HG02798 (cell line): Measurements from ENCODE around the gene LGR5.
"Not testable (repeated sequence)": the region's sequence is repeated elsewhere in the genome, so short reads cannot be mapped to it uniquely, and the experiment has no call there.

Source experiments
- ATAC-seq: cut with Tn5 transposase; IDR thresholded peaks from one replicate; pipeline ENCODE4 v1.9.1; 2021; ENCODE audit warnings: mild to moderate bottlenecking; ENCODE audit not compliant: unreplicated experiment, poor library complexity

The LGR5 gene

GRCh38 chr12:71541583-71541982, 102.0 kb downstream of the LGR5 start:
- no peak for ATAC-seq

GRCh38 chr12:71546322-71546861, 106.8 kb downstream of the LGR5 start:
- ATAC-seq = peak; percentile 33

GRCh38 chr12:71548893-71549292, 109.3 kb downstream of the LGR5 start:
- no peak for ATAC-seq

- ATAC-seq = no peak
These were observed 111.9 kb downstream of the LGR5 start for GRCh38 chr12:71551529-71551928.

GRCh38 chr12:71552728-71553501, 113.3 kb downstream of the LGR5 start:
- no peak for ATAC-seq

GRCh38 chr12:71555191-71555590, 115.6 kb downstream of the LGR5 start:
- ATAC-seq = no peak

GRCh38 chr12:71555789-71556188, 116.2 kb downstream of the LGR5 start:
- ATAC-seq = not testable (repeated sequence)

- ATAC-seq = no peak
These were observed 116.8 kb downstream of the LGR5 start for GRCh38 chr12:71556448-71556847.

GRCh38 chr12:71556875-71557274, 117.3 kb downstream of the LGR5 start:
- no peak for ATAC-seq

GRCh38 chr12:71558445-71558844, 118.8 kb downstream of the LGR5 start:
- ATAC-seq = no peak

GRCh38 chr12:71562676-71563595, 123.3 kb downstream of the LGR5 start:
- no peak for ATAC-seq

GRCh38 chr12:71565535-71565934, 125.9 kb downstream of the LGR5 start:
- ATAC-seq = no peak

- no peak for ATAC-seq
These were observed 127.1 kb downstream of the LGR5 start for GRCh38 chr12:71566655-71567054.

- no peak for ATAC-seq
These were observed 127.9 kb downstream of the LGR5 start for GRCh38 chr12:71567537-71567936.

GRCh38 chr12:71569885-71570284, 130.3 kb downstream of the LGR5 start:
- not testable (repeated sequence) for ATAC-seq

- no peak for ATAC-seq
These were observed 136.9 kb downstream of the LGR5 start for GRCh38 chr12:71576496-71576895.

- no peak for ATAC-seq
These were observed 139.2 kb downstream of the LGR5 start for GRCh38 chr12:71578694-71579258.

GRCh38 chr12:71581206-71581605, 141.6 kb downstream of the LGR5 start:
- ATAC-seq = no peak

GRCh38 chr12:71582925-71583324, 143.3 kb downstream of the LGR5 start:
- ATAC-seq = no peak

GRCh38 chr12:71584356-71584755, 144.8 kb downstream of the LGR5 start:
- ATAC-seq = no peak

- ATAC-seq = no peak
These were observed 145.6 kb downstream of the LGR5 start for GRCh38 chr12:71585218-71585617.
